Osteocyte (in vitro differentiated cells): ENCODE measurements around the gene IGFBPL1. TPM values are rescaled to one million over a fixed set of nuclear protein-coding genes. Genes with fewer than 3 reads are reported as not detected.

Experiments
- DNase-seq: peaks from one replicate; pipeline ENCODE4 v3.0.0; 2021; ENCODE audit warnings: mixed read lengths; ENCODE audit not compliant: unreplicated experiment; ENCODE audit errors: extremely low spot score
- H3K27ac Mint-ChIP-seq: one replicate; pipeline ENCODE4 v1.8.0; 2021; ENCODE audit warnings: mild to moderate bottlenecking, mixed read lengths; ENCODE audit not compliant: unreplicated experiment
- H3K27me3 Mint-ChIP-seq: one replicate; pipeline ENCODE4 v1.8.0; 2021; ENCODE audit warnings: mixed read lengths; ENCODE audit not compliant: unreplicated experiment
- H3K36me3 Mint-ChIP-seq: one replicate; pipeline ENCODE4 v1.8.0; 2021; ENCODE audit warnings: mixed read lengths; ENCODE audit not compliant: unreplicated experiment
- H3K4me1 Mint-ChIP-seq: one replicate; pipeline ENCODE4 v1.8.0; 2021; ENCODE audit warnings: mixed read lengths; ENCODE audit not compliant: unreplicated experiment
- H3K4me3 Mint-ChIP-seq: one replicate; pipeline ENCODE4 v1.8.0; 2021; ENCODE audit warnings: mild to moderate bottlenecking, moderate library complexity, mixed read lengths; ENCODE audit not compliant: unreplicated experiment
- H3K9me3 Mint-ChIP-seq: one replicate; pipeline ENCODE4 v1.8.0; 2021; ENCODE audit warnings: mixed read lengths; ENCODE audit not compliant: unreplicated experiment
- total RNA-seq: library from RNA; stranded (reverse); gene quantifications from 2 replicates; pipeline ENCODE4 v1.2.1, GENCODE V29; 2021
- TF ChIP-seq, protein P1 (sequence below): fragments of 200-600 bp; sonication (generic); IDR thresholded peaks from 2 replicates; pipeline ENCODE4 v1.5.0; 2021; ENCODE audit warnings: antibody characterized with exemption, mild to moderate bottlenecking, moderate library complexity

The IGFBPL1 gene
- total RNA-seq, 1 donor from 2014 or later: 2.8 TPM

DNA sequence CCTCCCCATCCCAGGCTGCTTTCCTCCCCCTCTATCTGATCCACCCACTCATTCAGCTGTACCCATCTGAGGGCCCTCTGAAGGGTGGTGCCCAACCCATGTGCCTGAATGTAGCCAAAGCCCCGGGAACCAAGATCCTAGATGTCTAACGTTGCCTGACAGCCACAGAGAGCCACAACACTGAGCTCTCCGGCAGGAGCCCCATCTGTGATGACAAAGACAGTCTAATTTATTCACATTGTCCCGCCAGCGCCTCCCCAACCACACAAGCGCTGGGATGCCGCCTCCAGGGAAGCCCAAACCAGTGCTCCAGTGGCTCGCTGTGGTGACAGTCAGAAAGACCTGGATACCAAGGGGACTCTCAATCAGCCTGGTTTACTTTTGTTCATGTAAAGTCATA lies 8.4 kb downstream of the IGFBPL1 start:
- DNase-seq: no peak
- H3K9me3 Mint-ChIP-seq: no peaks in the 10 kb centered on the region
- peaks cover under 1% of the 10 kb centered on the region for H3K4me1 Mint-ChIP-seq
- H3K27me3 Mint-ChIP-seq: peaks cover 11% of the 10 kb centered on the region
- H3K4me3 Mint-ChIP-seq: no peak overlapping the region
- no peak overlapping the region for H3K27ac Mint-ChIP-seq
- TF ChIP-seq, protein P1, sequence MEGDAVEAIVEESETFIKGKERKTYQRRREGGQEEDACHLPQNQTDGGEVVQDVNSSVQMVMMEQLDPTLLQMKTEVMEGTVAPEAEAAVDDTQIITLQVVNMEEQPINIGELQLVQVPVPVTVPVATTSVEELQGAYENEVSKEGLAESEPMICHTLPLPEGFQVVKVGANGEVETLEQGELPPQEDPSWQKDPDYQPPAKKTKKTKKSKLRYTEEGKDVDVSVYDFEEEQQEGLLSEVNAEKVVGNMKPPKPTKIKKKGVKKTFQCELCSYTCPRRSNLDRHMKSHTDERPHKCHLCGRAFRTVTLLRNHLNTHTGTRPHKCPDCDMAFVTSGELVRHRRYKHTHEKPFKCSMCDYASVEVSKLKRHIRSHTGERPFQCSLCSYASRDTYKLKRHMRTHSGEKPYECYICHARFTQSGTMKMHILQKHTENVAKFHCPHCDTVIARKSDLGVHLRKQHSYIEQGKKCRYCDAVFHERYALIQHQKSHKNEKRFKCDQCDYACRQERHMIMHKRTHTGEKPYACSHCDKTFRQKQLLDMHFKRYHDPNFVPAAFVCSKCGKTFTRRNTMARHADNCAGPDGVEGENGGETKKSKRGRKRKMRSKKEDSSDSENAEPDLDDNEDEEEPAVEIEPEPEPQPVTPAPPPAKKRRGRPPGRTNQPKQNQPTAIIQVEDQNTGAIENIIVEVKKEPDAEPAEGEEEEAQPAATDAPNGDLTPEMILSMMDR: no peak
- no peaks in the 10 kb centered on the region for H3K36me3 Mint-ChIP-seq

DNA sequence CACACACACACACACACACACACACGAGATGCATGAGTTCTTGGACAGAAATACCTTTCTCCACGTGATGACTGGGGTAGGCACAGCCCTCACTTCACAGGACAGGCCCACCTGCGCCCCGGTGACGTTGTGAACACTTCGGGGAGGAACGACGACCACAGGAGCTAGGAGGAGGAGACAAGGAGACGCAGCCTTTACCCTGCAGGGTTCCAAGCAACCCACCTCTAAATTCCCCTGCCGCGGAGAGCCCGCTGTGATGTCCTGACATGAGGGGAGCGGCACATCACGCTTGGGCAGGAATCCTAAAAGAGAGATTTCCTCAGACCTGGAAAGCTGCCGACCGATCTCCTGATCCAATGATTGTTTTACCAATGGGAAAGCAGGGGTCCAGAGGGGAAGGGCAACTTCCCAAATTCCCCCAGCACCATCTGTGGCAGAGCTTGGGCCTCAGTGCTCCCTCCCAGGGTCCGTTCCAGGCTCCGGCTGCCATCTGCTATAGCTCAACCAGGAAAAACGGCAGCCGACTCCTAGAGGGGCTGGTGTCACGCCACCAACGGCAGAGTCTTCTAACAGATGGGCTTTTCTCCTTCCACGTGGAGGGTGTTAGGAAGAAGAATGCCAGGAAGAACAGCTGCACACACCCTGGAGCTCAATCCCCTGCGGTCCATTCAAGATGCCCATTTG lies 10.1 kb downstream of the IGFBPL1 start:
- no peak for DNase-seq
- TF ChIP-seq, protein P1: no peak
- Mint-ChIP-seq H3K4me1 (no peaks in the 10 kb centered on the region), H3K27me3 (peaks cover 8% of the 10 kb centered on the region), H3K27ac (no peak overlapping the region), H3K9me3 (no peaks in the 10 kb centered on the region), H3K36me3 (no peaks in the 10 kb centered on the region), H3K4me3 (no peak overlapping the region)

DNA sequence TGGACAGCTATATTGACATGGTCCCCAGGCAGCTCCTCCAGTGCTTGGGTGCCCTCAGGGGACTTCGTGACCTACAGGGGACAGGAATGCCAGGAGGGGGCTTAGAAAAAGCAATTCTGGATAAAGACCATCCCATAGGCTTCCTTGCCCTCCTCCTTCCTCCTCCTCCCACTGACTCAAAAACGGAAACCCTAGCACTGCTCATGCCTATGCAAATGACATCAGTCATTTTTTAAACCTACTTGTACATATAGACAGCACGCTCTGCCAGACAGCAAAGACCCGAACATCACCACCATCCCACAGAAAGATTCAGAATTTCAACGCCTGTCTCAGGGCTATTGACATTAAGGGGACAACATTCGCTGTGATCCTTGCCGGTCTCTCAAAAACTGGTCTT lies 11.0 kb downstream of the IGFBPL1 start:
- TF ChIP-seq, protein P1: no peak
- no peak for DNase-seq
- H3K4me3 Mint-ChIP-seq: no peak overlapping the region
- no peaks in the 10 kb centered on the region for H3K36me3 Mint-ChIP-seq
- no peak overlapping the region for H3K27ac Mint-ChIP-seq
- no peaks in the 10 kb centered on the region for H3K4me1 Mint-ChIP-seq
- peaks cover 7% of the 10 kb centered on the region for H3K27me3 Mint-ChIP-seq
- H3K9me3 Mint-ChIP-seq: no peaks in the 10 kb centered on the region

DNA sequence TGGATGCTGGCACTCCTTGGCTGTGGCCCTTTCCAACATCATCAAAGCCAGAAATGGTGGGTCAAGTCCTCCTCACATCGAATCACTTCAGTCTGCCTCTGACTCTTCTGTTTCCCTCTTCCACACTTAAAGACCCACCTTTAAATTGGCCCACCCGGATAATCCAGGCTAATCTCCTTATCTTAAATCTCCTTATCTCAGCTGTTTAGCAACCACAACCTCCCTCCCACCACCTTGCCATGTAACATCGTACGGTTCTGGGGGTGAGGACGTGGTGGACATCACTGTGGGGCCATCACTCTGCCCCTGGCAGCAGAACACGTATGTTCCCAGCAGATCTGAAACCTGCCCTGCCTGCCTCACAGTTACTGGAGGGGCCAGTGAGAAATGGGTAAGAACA lies 11.5 kb downstream of the IGFBPL1 start:
- Mint-ChIP-seq H3K4me3 (no peak overlapping the region), H3K36me3 (no peaks in the 10 kb centered on the region), H3K27ac (no peak overlapping the region), H3K4me1 (no peaks in the 10 kb centered on the region), H3K27me3 (peaks cover 7% of the 10 kb centered on the region), H3K9me3 (no peaks in the 10 kb centered on the region)
- TF ChIP-seq, protein P1: no peak
- no peak for DNase-seq

DNA sequence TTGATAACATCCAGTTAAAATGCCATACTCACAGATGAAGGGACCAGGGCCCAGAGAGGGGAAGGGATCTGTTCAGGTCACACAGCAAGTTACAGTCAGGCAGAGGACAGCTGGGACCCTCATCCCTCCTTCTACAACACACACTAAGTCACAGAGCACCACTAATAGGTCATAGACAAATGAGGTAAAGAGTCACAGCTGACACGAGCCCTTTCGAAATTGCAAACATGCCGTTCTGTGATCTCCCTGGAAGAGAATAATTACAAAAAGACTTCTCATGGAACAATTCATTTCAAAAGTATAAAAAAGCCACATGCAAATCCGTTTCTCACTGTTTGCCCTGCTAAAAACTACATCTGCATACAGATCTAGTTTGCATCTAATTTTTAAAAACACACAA lies 15.5 kb downstream of the IGFBPL1 start:
- Mint-ChIP-seq H3K9me3 (no peaks in the 10 kb centered on the region), H3K27ac (no peak overlapping the region), H3K27me3 (peaks cover 24% of the 10 kb centered on the region), H3K4me3 (no peak overlapping the region), H3K36me3 (no peaks in the 10 kb centered on the region), H3K4me1 (no peaks in the 10 kb centered on the region)
- TF ChIP-seq, protein P1: no peak
- DNase-seq: no peak
